Prostate gland (tissue), 2 donors: ENCODE measurements around the gene ADAMTS13. TPM values are rescaled to one million over a fixed set of nuclear protein-coding genes. Genes with fewer than 3 reads are reported as not detected.
A peak's percentile ranks its signal among the peaks of the same experiment; 100 is the strongest.

Experiments
- DNase-seq: peaks from one replicate; pipeline ENCODE4 v3.0.0-alpha.2; 2019; ENCODE audit warnings: low spot score
- H3K27ac ChIP-seq, 2 donors: fragments of 200-600 bp; sonication (generic); 2 replicates each; pipeline ENCODE4 v1.5.1; 2017 to 2019
- H3K27me3 ChIP-seq: fragments of 200-600 bp; sonication (generic); replicated peaks from 2 replicates; pipeline ENCODE4 v1.5.1; 2019; ENCODE audit not compliant: insufficient read depth
- H3K36me3 ChIP-seq, 2 donors: fragments of 200-600 bp; sonication (generic); 1 replicate in 1 of 2; 2 replicates in 1 of 2; pipeline versions ENCODE4 v1.5.1 to v1.8.1; 2017 to 2019
- H3K4me1 ChIP-seq: fragments of 200-600 bp; sonication (generic); replicated peaks from 2 replicates; pipeline ENCODE4 v1.5.1; 2019
- H3K4me3 ChIP-seq, 2 donors: fragments of 200-600 bp; sonication (generic); 2 replicates each; pipeline ENCODE4 v1.5.1; 2017 to 2019
- H3K9me3 ChIP-seq: fragments of 200-600 bp; sonication (generic); 2 replicates; pipeline ENCODE4 v1.5.1; 2017
- CTCF ChIP-seq, 4 experiments: fragments of 200-600 bp in 2 of 4; fragments of 450-650 bp in 2 of 4; sonication (generic) in 2 of 4; IDR thresholded peaks; 1 replicate in 3 of 4; 2 replicates in 1 of 4; pipeline ENCODE4 v1.5.1; 2016 to 2019; ENCODE audit warnings: antibody characterized with exemption in 4 of 4, mild to moderate bottlenecking in 2 of 4, moderate library complexity in 2 of 4
- POLR2A ChIP-seq: fragments of 450-650 bp; IDR thresholded peaks from one replicate; pipeline ENCODE4 v1.6.1; 2016; ENCODE audit warnings: antibody characterized with exemption, mild to moderate bottlenecking
- POLR2AphosphoS5 ChIP-seq: sonication (generic); formaldehyde crosslinking; IDR thresholded peaks from one replicate; pipeline ENCODE4 v1.6.1; 2017; ENCODE audit warnings: antibody characterized with exemption
- WGBS: methylation state at CpG from one replicate; pipeline ENCODE4 v1.1.5; 2018; 5-methylcytosine and 5-hydroxymethylcytosine counted together
- intact Hi-C: fragments of 100-400 bp; cut with DNase I; formaldehyde crosslinking; loops from one replicate; pipeline ENCODE4 v1.14.2; 2022
- total RNA-seq, 2 donors: library from RNA; depleted of rRNA; stranded (reverse); fragments of >200 nt; gene quantifications; one replicate each; pipeline ENCODE4 v1.1.0, GENCODE V29; 2016

ADAMTS13 gene
- total RNA-seq, 2 donors from 2014 or later, result 2.8 to 8.1 TPM

- TF ChIP-seq POLR2AphosphoS5 (no peak), CTCF (IDR thresholded peaks at IDR 0.05) (no peak)
- no peak for DNase-seq
- intact Hi-C loops, result no loop called here
- Histone ChIP-seq H3K27ac (no peak overlapping the region), H3K4me3 (no peak overlapping the region), H3K4me1 (no peaks in the 10 kb centered on the region), H3K9me3 (no peaks in the 10 kb centered on the region), H3K36me3 (no peaks in the 10 kb centered on the region), H3K27me3 (no peaks in the 10 kb centered on the region)
- 5% methylated on average over 18 of the region's 18 CpGs for WGBS
These were observed 7.0 kb downstream of the ADAMTS13 start for GRCh38 chr9:133429214-133429613.

- WGBS, result 33% methylated on average over 27 of the region's 49 CpGs
- DNase-seq, result peak; percentile 22
- TF ChIP-seq POLR2A (no peak), POLR2AphosphoS5 (no peak), CTCF (IDR thresholded peaks at IDR 0.05) (peak in 2 of 4 experiments; percentile 8 to 44)
These were observed 7.5 kb downstream of the ADAMTS13 start for GRCh38 chr9:133429641-133430161.

GRCh38 chr9:133430244-133430643, 8.1 kb downstream of the ADAMTS13 start:
- intact Hi-C loops, result no loop called here
- Histone ChIP-seq H3K27me3 (no peaks in the 10 kb centered on the region), H3K27ac (no peak overlapping the region), H3K36me3 (no peaks in the 10 kb centered on the region), H3K4me1 (no peaks in the 10 kb centered on the region), H3K9me3 (no peaks in the 10 kb centered on the region), H3K4me3 (no peak overlapping the region)
- TF ChIP-seq CTCF (IDR thresholded peaks at IDR 0.05) (no peak), POLR2A (no peak), POLR2AphosphoS5 (no peak)
- DNase-seq, result no peak
- 79% methylated on average over 1 of the region's 1 CpG for WGBS

More at GRCh38 chr9:133429641-133430161, 7.5 kb downstream of the ADAMTS13 start:
- Histone ChIP-seq H3K27ac (no peak overlapping the region), H3K4me1 (no peaks in the 10 kb centered on the region), H3K36me3 (no peaks in the 10 kb centered on the region), H3K9me3 (no peaks in the 10 kb centered on the region), H3K27me3 (no peaks in the 10 kb centered on the region), H3K4me3 (no peak overlapping the region)
- intact Hi-C loops, result no loop called here

GRCh38 chr9:133433351-133433843, 11.2 kb downstream of the ADAMTS13 start:
- no peak for DNase-seq
- intact Hi-C loops, result no loop called here
- TF ChIP-seq POLR2A, result no peak
- TF ChIP-seq POLR2AphosphoS5, result no peak
- TF ChIP-seq CTCF (IDR thresholded peaks at IDR 0.05), result no peak
- Histone ChIP-seq H3K9me3 (no peaks in the 10 kb centered on the region), H3K36me3 (no peaks in the 10 kb centered on the region), H3K4me1 (no peaks in the 10 kb centered on the region), H3K27me3 (no peaks in the 10 kb centered on the region), H3K27ac (no peak overlapping the region), H3K4me3 (no peak overlapping the region)
- WGBS, result 84% methylated on average over 6 of the region's 11 CpGs

- TF ChIP-seq POLR2AphosphoS5 (no peak), CTCF (IDR thresholded peaks at IDR 0.05) (no peak), POLR2A (no peak)
- Histone ChIP-seq H3K9me3 (no peaks in the 10 kb centered on the region), H3K27me3 (no peaks in the 10 kb centered on the region), H3K4me3 (no peak overlapping the region), H3K4me1 (no peaks in the 10 kb centered on the region), H3K36me3 (no peaks in the 10 kb centered on the region), H3K27ac (no peak overlapping the region)
- intact Hi-C loops, result no loop called here
- WGBS, result 82% methylated on average over 16 of the region's 16 CpGs
- DNase-seq, result no peak
These were observed 14.5 kb downstream of the ADAMTS13 start for GRCh38 chr9:133436681-133437080.
